Measurements from ENCODE around the gene PLPP3. TPM values are rescaled to one million over a fixed set of nuclear protein-coding genes. Genes with fewer than 3 reads are reported as not detected.

PLPP3 gene
- total and polyA plus RNA-seq, 2 experiments from 2014 or later: 41.9 to 61.9 TPM

DNA sequence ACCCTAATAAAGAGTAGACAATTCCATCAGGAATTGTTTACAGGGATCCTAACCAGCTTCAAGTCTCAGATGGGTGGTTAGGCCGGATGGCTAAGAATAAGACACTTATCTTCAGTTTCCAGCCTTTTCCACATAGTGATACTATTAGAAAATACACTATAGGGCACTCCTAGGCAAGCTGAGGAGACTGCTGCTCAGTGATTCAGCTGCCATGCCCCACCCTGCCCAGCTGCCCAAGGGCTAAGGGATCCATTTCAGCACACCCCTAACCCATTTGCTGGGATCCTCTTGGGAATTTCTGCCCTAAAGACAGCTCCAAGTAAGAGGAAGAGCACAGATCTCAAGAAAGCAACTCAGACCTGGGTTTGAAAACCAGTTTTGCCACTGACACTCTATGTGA, 31.9 kb downstream of the PLPP3 start:
- Mint-ChIP-seq H3K27me3 (ENCODE audit: insufficient read depth, low read depth, poor library complexity) (peaks cover 10% of the 10 kb centered on the region), H3K4me3 (no peak overlapping the region), H3K9me3 (no peaks in the 10 kb centered on the region), H3K27ac (peak overlapping the region; percentile 12; the same call in 1 of the 2 replicates), H3K4me1 (peaks cover 94% of the 10 kb centered on the region), H3K36me3 (ENCODE audit: low read depth) (peaks cover 21% of the 10 kb centered on the region)
- Histone ChIP-seq H3K79me2 (replicated peaks; ENCODE audit: insufficient read depth) (peaks cover 87% of the 10 kb centered on the region), H3K4me3 (no peak overlapping the region), H3K4me1 (ENCODE audit: insufficient read depth) (peaks cover 89% of the 10 kb centered on the region), H2AFZ (no peak overlapping the region), H3K36me3 (ENCODE audit: insufficient read depth) (no peaks in the 10 kb centered on the region), H3K9me2 (ENCODE audit: insufficient read depth) (no peaks in the 10 kb centered on the region), H3K27me3 (ENCODE audit: insufficient read depth) (no peaks in the 10 kb centered on the region), H3K27ac (ENCODE audit: low read depth) (peak overlapping the region; percentile 97; the same call in 1 of the 2 replicates), H4K20me1 (replicated peaks; ENCODE audit: insufficient read depth) (no peaks in the 10 kb centered on the region), H3K4me2 (peak overlapping the region; percentile 57; the same call in 1 of the 2 replicates), H3F3A (replicated peaks; ENCODE audit: low read depth) (peaks cover 15% of the 10 kb centered on the region)
- no peak for DNase-seq (ENCODE audit: low spot score)
- TF ChIP-seq POLR2AphosphoS5 (IDR thresholded peaks at IDR 0.05; ENCODE audit: low read depth) (no peak), CREB1 (CRISPR knock-in tag; IDR thresholded peaks at IDR 0.05; ENCODE audit: low read depth) (no peak), EZH2phosphoT487 (IDR thresholded peaks at IDR 0.05; ENCODE audit: unreplicated experiment) (no peak), STAT1 (IDR thresholded peaks at IDR 0.05; ENCODE audit: unreplicated experiment) (no peak), JUNB (IDR thresholded peaks at IDR 0.05; ENCODE audit: unreplicated experiment) (no peak), ZNF331 (CRISPR knock-in tag; IDR thresholded peaks at IDR 0.05; ENCODE audit: low read depth) (no peak), NANOG (IDR thresholded peaks at IDR 0.05; ENCODE audit: borderline replicate concordance) (no peak), ZNF114 (CRISPR knock-in tag; IDR thresholded peaks at IDR 0.05) (no peak), EZH2 (IDR thresholded peaks at IDR 0.05; ENCODE audit: low read depth, unreplicated experiment) (no peak)
- TF ChIP-seq, protein P1, sequence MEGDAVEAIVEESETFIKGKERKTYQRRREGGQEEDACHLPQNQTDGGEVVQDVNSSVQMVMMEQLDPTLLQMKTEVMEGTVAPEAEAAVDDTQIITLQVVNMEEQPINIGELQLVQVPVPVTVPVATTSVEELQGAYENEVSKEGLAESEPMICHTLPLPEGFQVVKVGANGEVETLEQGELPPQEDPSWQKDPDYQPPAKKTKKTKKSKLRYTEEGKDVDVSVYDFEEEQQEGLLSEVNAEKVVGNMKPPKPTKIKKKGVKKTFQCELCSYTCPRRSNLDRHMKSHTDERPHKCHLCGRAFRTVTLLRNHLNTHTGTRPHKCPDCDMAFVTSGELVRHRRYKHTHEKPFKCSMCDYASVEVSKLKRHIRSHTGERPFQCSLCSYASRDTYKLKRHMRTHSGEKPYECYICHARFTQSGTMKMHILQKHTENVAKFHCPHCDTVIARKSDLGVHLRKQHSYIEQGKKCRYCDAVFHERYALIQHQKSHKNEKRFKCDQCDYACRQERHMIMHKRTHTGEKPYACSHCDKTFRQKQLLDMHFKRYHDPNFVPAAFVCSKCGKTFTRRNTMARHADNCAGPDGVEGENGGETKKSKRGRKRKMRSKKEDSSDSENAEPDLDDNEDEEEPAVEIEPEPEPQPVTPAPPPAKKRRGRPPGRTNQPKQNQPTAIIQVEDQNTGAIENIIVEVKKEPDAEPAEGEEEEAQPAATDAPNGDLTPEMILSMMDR (conservative IDR thresholded peaks at IDR 0.05; ENCODE audit: low read depth in 2 of 2): no peak
- TF ChIP-seq, protein P2, sequence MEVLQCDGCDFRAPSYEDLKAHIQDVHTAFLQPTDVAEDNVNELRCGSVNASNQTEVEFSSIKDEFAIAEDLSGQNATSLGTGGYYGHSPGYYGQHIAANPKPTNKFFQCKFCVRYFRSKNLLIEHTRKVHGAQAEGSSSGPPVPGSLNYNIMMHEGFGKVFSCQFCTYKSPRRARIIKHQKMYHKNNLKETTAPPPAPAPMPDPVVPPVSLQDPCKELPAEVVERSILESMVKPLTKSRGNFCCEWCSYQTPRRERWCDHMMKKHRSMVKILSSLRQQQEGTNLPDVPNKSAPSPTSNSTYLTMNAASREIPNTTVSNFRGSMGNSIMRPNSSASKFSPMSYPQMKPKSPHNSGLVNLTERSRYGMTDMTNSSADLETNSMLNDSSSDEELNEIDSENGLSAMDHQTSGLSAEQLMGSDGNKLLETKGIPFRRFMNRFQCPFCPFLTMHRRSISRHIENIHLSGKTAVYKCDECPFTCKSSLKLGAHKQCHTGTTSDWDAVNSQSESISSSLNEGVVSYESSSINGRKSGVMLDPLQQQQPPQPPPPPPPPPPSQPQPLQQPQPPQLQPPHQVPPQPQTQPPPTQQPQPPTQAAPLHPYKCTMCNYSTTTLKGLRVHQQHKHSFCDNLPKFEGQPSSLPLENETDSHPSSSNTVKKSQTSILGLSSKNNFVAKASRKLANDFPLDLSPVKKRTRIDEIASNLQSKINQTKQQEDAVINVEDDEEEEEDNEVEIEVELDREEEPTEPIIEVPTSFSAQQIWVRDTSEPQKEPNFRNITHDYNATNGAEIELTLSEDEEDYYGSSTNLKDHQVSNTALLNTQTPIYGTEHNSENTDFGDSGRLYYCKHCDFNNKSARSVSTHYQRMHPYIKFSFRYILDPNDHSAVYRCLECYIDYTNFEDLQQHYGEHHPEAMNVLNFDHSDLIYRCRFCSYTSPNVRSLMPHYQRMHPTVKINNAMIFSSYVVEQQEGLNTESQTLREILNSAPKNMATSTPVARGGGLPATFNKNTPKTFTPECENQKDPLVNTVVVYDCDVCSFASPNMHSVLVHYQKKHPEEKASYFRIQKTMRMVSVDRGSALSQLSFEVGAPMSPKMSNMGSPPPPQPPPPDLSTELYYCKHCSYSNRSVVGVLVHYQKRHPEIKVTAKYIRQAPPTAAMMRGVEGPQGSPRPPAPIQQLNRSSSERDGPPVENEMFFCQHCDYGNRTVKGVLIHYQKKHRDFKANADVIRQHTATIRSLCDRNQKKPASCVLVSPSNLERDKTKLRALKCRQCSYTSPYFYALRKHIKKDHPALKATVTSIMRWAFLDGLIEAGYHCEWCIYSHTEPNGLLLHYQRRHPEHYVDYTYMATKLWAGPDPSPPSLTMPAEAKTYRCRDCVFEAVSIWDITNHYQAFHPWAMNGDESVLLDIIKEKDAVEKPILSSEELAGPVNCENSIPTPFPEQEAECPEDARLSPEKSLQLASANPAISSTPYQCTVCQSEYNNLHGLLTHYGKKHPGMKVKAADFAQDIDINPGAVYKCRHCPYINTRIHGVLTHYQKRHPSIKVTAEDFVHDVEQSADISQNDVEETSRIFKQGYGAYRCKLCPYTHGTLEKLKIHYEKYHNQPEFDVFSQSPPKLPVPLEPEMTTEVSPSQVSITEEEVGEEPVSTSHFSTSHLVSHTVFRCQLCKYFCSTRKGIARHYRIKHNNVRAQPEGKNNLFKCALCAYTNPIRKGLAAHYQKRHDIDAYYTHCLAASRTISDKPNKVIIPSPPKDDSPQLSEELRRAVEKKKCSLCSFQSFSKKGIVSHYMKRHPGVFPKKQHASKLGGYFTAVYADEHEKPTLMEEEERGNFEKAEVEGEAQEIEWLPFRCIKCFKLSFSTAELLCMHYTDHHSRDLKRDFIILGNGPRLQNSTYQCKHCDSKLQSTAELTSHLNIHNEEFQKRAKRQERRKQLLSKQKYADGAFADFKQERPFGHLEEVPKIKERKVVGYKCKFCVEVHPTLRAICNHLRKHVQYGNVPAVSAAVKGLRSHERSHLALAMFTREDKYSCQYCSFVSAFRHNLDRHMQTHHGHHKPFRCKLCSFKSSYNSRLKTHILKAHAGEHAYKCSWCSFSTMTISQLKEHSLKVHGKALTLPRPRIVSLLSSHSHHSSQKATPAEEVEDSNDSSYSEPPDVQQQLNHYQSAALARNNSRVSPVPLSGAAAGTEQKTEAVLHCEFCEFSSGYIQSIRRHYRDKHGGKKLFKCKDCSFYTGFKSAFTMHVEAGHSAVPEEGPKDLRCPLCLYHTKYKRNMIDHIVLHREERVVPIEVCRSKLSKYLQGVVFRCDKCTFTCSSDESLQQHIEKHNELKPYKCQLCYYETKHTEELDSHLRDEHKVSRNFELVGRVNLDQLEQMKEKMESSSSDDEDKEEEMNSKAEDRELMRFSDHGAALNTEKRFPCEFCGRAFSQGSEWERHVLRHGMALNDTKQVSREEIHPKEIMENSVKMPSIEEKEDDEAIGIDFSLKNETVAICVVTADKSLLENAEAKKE (CRISPR knock-in tag; IDR thresholded peaks at IDR 0.05): no peak
- TF ChIP-seq, protein P3, sequence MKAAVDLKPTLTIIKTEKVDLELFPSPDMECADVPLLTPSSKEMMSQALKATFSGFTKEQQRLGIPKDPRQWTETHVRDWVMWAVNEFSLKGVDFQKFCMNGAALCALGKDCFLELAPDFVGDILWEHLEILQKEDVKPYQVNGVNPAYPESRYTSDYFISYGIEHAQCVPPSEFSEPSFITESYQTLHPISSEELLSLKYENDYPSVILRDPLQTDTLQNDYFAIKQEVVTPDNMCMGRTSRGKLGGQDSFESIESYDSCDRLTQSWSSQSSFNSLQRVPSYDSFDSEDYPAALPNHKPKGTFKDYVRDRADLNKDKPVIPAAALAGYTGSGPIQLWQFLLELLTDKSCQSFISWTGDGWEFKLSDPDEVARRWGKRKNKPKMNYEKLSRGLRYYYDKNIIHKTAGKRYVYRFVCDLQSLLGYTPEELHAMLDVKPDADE (IDR thresholded peaks at IDR 0.05): no peak
- TF ChIP-seq, protein P4, sequence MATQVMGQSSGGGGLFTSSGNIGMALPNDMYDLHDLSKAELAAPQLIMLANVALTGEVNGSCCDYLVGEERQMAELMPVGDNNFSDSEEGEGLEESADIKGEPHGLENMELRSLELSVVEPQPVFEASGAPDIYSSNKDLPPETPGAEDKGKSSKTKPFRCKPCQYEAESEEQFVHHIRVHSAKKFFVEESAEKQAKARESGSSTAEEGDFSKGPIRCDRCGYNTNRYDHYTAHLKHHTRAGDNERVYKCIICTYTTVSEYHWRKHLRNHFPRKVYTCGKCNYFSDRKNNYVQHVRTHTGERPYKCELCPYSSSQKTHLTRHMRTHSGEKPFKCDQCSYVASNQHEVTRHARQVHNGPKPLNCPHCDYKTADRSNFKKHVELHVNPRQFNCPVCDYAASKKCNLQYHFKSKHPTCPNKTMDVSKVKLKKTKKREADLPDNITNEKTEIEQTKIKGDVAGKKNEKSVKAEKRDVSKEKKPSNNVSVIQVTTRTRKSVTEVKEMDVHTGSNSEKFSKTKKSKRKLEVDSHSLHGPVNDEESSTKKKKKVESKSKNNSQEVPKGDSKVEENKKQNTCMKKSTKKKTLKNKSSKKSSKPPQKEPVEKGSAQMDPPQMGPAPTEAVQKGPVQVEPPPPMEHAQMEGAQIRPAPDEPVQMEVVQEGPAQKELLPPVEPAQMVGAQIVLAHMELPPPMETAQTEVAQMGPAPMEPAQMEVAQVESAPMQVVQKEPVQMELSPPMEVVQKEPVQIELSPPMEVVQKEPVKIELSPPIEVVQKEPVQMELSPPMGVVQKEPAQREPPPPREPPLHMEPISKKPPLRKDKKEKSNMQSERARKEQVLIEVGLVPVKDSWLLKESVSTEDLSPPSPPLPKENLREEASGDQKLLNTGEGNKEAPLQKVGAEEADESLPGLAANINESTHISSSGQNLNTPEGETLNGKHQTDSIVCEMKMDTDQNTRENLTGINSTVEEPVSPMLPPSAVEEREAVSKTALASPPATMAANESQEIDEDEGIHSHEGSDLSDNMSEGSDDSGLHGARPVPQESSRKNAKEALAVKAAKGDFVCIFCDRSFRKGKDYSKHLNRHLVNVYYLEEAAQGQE (IDR thresholded peaks at IDR 0.05; ENCODE audit: unreplicated experiment): no peak
- ATAC-seq: no peak
